ENCODE data around the gene PGS1. TPM values are rescaled to one million over a fixed set of nuclear protein-coding genes. Genes with fewer than 3 reads are reported as not detected.
"Not testable (repeated sequence)": the region's sequence is repeated elsewhere in the genome, so short reads cannot be mapped to it uniquely, and the experiment has no call there.

The PGS1 gene
- total RNA-seq, 2 experiments from 2014 or later, result 59.6 to 61.3 TPM

DNA sequence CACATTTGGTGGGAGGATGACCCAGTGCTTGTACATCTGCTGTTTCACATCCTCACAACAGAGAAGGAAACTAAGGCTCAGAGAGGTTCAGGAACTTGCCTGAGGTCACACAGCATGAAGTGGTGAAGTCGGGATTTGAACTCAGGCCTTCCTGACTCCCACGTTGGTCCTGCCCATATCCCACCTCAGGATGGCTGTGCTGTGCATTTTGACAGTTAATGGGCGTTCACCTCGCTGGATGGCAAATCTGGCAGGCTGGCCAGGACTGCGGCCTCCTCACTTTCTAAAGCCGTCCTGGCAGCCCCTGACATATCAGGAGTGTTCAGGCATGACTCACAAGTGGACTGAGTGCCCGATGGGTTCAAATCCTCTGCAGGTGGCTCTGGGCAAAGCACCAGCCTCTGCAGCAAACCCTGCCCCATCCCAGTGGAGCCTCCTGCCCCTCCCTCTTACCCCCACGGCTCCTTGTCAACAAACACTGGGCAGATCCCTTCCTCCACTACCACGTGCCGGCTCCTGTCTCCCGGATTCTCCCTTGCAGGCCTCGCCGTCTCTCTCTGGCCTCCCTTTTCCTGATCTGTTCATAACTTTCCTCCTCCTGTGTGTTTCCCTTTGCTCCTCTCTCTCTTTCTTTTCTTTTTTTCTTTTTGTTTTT, 47.8 kb upstream of the PGS1 start:
- POLR2A ChIA-PET, result no interaction called here
- Histone ChIP-seq H3K79me2 (ENCODE audit: insufficient read depth, low read depth, low read length) (no peaks in the 10 kb centered on the region), H4K20me1 (ENCODE audit: insufficient read depth, low read length) (no peaks in the 10 kb centered on the region), H3K4me1 (ENCODE audit: insufficient read depth, low read length, poor library complexity, severe bottlenecking) (no peaks in the 10 kb centered on the region), H3K36me3 (ENCODE audit: insufficient read depth, low read length) (no peaks in the 10 kb centered on the region), H3K27ac (ENCODE audit: low read depth, low read length, poor library complexity, severe bottlenecking) (no peak overlapping the region), H3K4me3 (ENCODE audit: low read depth, low read length, poor library complexity, severe bottlenecking) (no peak overlapping the region), H3K9me3 (ENCODE audit: low read length) (no peaks in the 10 kb centered on the region), H3K4me2 (ENCODE audit: low read length) (no peak overlapping the region), H2AFZ (ENCODE audit: low read length) (no peak overlapping the region), H3K9me2 (ENCODE audit: insufficient read depth, low read length) (no peaks in the 10 kb centered on the region)
- CTCF ChIA-PET (ENCODE audit: unreplicated experiment), result no interaction called here
- intact Hi-C loops (cut with micrococcal nuclease; ENCODE audit: unreplicated experiment), result no loop called here
- TF ChIP-seq, protein P1, sequence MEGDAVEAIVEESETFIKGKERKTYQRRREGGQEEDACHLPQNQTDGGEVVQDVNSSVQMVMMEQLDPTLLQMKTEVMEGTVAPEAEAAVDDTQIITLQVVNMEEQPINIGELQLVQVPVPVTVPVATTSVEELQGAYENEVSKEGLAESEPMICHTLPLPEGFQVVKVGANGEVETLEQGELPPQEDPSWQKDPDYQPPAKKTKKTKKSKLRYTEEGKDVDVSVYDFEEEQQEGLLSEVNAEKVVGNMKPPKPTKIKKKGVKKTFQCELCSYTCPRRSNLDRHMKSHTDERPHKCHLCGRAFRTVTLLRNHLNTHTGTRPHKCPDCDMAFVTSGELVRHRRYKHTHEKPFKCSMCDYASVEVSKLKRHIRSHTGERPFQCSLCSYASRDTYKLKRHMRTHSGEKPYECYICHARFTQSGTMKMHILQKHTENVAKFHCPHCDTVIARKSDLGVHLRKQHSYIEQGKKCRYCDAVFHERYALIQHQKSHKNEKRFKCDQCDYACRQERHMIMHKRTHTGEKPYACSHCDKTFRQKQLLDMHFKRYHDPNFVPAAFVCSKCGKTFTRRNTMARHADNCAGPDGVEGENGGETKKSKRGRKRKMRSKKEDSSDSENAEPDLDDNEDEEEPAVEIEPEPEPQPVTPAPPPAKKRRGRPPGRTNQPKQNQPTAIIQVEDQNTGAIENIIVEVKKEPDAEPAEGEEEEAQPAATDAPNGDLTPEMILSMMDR (conservative IDR thresholded peaks at IDR 0.05; ENCODE audit: low read length), result no peak
- TF ChIP-seq EZH2phosphoT487 (IDR thresholded peaks at IDR 0.05; ENCODE audit: borderline replicate concordance, low read depth, low read length), result no peak
- DNase-seq (ENCODE audit: low spot score), result no peak
- no TSS peak for BruUV-seq (replicated peaks)

DNA sequence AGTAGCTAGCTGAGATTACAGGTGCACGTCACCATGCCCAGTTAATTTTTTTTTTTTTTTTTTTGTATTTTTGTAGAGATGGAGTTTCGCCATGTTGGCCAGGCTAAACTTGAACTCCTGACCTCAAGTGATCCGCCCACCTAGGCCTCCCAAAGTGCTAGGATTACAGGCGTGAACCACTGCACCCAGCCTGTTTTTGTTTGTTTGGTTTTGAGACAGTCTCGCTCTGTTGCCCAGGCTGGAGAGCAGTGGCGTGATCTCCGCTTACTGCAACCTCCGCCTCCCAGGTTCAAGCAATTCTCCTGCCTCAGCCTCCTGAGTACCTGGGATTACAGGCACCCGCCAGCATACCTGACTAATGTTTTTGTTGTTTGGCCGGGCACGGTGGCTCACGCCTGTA, 47.1 kb upstream of the PGS1 start:
- intact Hi-C loops (cut with micrococcal nuclease; ENCODE audit: unreplicated experiment); H4K20me1 ChIP-seq (ENCODE audit: insufficient read depth, low read length); CTCF ChIA-PET (ENCODE audit: unreplicated experiment); DNase-seq (ENCODE audit: low spot score); H2AFZ ChIP-seq (ENCODE audit: low read length); H3K79me2 ChIP-seq (ENCODE audit: insufficient read depth, low read depth, low read length); H3K4me1 ChIP-seq (ENCODE audit: insufficient read depth, low read length, poor library complexity, severe bottlenecking); BruUV-seq (replicated peaks); H3K36me3 ChIP-seq (ENCODE audit: insufficient read depth, low read length); H3K4me2 ChIP-seq (ENCODE audit: low read length); H3K9me2 ChIP-seq (ENCODE audit: insufficient read depth, low read length); POLR2A ChIA-PET; H3K4me3 ChIP-seq (ENCODE audit: low read depth, low read length, poor library complexity, severe bottlenecking); H3K27ac ChIP-seq (ENCODE audit: low read depth, low read length, poor library complexity, severe bottlenecking); H3K9me3 ChIP-seq (ENCODE audit: low read length): not testable (repeated sequence)

DNA sequence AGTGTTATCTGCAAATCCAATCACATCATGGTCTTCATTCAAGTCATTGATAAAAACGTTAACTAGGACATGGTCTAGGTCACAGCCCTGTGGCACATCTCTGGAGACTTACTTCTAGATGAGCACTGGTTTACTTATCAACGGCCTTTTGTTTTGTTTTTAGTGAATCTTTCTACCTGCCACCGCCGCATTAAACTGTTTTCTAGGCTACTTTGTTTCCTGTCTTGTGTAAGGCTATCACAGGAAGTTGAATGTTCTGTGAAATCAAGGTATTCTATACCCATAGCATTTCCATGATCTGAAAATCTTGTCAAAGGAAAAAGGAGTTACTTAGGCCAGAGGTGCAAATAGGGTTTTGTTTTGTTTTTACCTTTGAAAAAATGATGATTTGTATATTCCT, 45.5 kb upstream of the PGS1 start:
- Histone ChIP-seq H3K79me2 (ENCODE audit: insufficient read depth, low read depth, low read length) (no peaks in the 10 kb centered on the region), H3K36me3 (ENCODE audit: insufficient read depth, low read length) (no peaks in the 10 kb centered on the region), H4K20me1 (ENCODE audit: insufficient read depth, low read length) (no peaks in the 10 kb centered on the region), H3K9me3 (ENCODE audit: low read length) (no peaks in the 10 kb centered on the region), H3K4me2 (ENCODE audit: low read length) (no peak overlapping the region), H3K27ac (ENCODE audit: low read depth, low read length, poor library complexity, severe bottlenecking) (no peak overlapping the region), H2AFZ (ENCODE audit: low read length) (no peak overlapping the region), H3K9me2 (ENCODE audit: insufficient read depth, low read length) (no peaks in the 10 kb centered on the region), H3K4me1 (ENCODE audit: insufficient read depth, low read length, poor library complexity, severe bottlenecking) (peaks cover 13% of the 10 kb centered on the region), H3K4me3 (ENCODE audit: low read depth, low read length, poor library complexity, severe bottlenecking) (no peak overlapping the region)
- TF ChIP-seq EZH2phosphoT487 (IDR thresholded peaks at IDR 0.05; ENCODE audit: borderline replicate concordance, low read depth, low read length), result no peak
- TF ChIP-seq, protein P1 (conservative IDR thresholded peaks at IDR 0.05; ENCODE audit: low read length), result no peak
- POLR2A ChIA-PET, result no interaction called here
- no peak for DNase-seq (ENCODE audit: low spot score)
- CTCF ChIA-PET (ENCODE audit: unreplicated experiment), result no interaction called here
- no TSS peak for BruUV-seq (replicated peaks)
- intact Hi-C loops (cut with micrococcal nuclease; ENCODE audit: unreplicated experiment), result no loop called here
